GM10266 (cell line): ENCODE data around the gene NUP54.
A peak's percentile ranks its signal among the peaks of the same experiment; 100 is the strongest.

Experiments
- DNase-seq: peaks from one replicate; pipeline ENCODE4 v3.0.0; 2012; ENCODE audit errors: extremely low spot score
- CTCF ChIP-seq: IDR thresholded peaks from 2 replicates; pipeline ENCODE4 v1.5.1; 2012; ENCODE audit warnings: mild to moderate bottlenecking, low read depth; ENCODE audit not compliant: control insufficient read depth, insufficient read depth; ENCODE audit errors: missing control alignments

NUP54 gene

GRCh38 chr4:76074993-76075600 lies 73.1 kb downstream of the NUP54 start:
- DNase-seq = no peak
- TF ChIP-seq CTCF = no peak

GRCh38 chr4:76074468-76074867 lies 73.7 kb downstream of the NUP54 start, which contains the start of gene ART3:
Gene ART3 (plus strand): TSS chr4:76074709. CDS start chr4:76075890, 1,181 bp downstream.
- TF ChIP-seq CTCF = no peak
- no peak for DNase-seq

GRCh38 chr4:76072760-76073159 lies 75.4 kb downstream of the NUP54 start:
- TF ChIP-seq CTCF = no peak
- no peak for DNase-seq

- peak; percentile 85 for TF ChIP-seq CTCF
- DNase-seq = peak; percentile 73
Observed at GRCh38 chr4:76067652-76068286, 80.4 kb downstream of the NUP54 start.

GRCh38 chr4:76066546-76066945 lies 81.7 kb downstream of the NUP54 start:
- DNase-seq = no peak
- TF ChIP-seq CTCF = no peak
